Hepatocyte (in vitro differentiated cells): Measurements from ENCODE around the gene HCN3.

Experiments
- CTCF ChIP-seq: fragments of 200-600 bp; sonication (generic); IDR thresholded peaks from 2 replicates; pipeline ENCODE4 v1.5.1; 2016; ENCODE audit warnings: antibody characterized with exemption, mild to moderate bottlenecking; ENCODE audit not compliant: poor library complexity
- EZH2 ChIP-seq: fragments of 200-600 bp; sonication (generic); IDR thresholded peaks from 2 replicates; pipeline ENCODE4 v1.6.1; 2016; ENCODE audit warnings: antibody characterized with exemption, mild to moderate bottlenecking, borderline replicate concordance

- TF ChIP-seq CTCF (no peak), EZH2 (no peak)
Observed at GRCh38 chr1:155284476-155284875, 7.2 kb downstream of the HCN3 start.
